GM21526 (cell line): Measurements from ENCODE around the gene UGT1A5.

Source experiments
- ATAC-seq: cut with Tn5 transposase; IDR thresholded peaks from one replicate; pipeline ENCODE4 v1.9.1; 2021; ENCODE audit warnings: moderate library complexity; ENCODE audit not compliant: unreplicated experiment, low FRiP score

Gene UGT1A5

GRCh38 chr2:233803292-233803911 is 90.7 kb downstream of the UGT1A5 start:
- ATAC-seq = no peak

DNA sequence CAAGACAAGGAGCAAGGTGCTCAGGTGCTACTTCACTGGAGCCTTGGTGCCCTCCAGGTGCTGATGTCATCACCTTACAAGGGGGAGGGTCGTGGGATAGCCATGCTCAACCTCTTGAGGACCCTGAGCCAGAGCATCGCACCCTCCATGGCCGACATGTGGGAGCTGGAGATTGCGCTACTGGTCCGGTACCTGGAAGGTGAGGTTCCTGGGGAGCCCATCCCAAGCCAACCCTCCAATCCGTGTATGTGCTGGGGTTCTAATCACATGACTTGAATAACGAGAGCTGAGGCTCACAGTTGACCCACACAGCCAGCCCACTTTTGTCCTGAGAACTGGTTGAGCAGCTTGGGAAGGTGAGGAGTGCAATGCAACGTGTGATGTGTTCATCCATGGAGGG is 91.3 kb downstream of the UGT1A5 start:
- no peak for ATAC-seq

GRCh38 chr2:233807215-233807865 is 94.6 kb downstream of the UGT1A5 start:
- ATAC-seq = no peak

DNA sequence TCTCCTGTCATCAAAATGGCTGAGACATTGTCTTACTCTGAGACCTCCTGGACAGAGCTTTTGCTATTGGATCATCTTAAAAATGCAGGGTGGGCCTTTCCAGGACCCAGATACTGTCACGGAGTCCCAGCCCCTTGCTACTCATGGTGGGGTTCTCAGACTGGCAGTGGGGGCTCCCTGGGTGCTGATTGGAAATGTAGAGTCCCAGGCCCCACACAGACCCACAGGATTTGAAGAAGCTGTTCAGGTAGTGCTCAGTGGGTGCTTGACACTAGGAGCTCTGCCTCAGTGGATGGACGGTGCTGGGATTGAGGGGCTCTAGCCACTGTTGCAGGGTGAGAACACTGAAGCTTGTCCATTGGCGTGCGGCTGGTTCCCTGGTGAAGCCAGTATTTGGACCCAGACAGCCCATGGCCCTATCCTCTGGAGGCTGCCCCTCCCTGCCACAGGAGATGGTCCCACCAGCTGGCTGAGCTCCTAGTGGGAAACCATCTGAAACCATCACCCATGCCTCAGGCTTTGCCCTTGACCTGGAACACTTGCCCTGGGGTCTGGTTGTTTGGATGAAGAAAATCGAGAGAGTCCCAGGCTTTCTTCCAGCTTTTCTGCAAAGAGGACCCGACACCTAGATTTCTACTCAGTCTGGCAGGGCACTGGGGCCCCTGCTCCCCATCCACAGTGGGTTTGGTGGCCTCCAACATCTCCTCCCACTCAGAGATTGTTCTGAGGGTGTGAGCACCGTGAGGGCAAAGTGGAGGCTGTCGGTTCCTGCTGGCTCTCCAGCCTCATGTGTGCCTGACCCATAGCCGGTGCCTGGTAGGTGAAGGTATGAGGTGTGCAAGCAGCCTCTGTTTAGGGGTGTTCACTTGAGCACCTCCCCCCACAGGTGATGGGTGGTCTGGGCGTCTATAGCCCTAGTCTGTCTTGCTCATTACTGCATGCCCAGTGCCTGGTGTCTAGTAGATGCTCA is 95.5 kb downstream of the UGT1A5 start:
- no peak for ATAC-seq

DNA sequence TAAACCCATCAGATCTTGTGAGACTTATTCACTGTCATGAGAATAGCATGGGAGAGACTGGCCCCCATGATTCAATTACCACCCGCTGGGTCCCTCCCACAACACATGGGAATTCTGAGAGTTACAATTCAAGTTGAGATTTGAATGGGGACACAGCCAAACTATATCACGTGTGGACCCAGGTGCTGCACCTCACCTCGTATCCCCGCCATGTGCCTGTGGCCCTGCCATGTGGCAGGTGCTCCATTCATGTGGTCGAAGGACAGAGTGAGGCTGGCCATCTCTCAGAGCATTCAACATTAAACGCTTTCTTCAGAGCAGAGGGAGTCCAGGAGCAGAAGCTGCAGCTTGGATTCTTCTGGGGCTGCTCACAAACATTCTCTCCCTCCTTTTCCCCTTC is 97.7 kb downstream of the UGT1A5 start:
- ATAC-seq = no peak

- ATAC-seq = no peak
Observed at GRCh38 chr2:233811087-233811486, 98.4 kb downstream of the UGT1A5 start.

DNA sequence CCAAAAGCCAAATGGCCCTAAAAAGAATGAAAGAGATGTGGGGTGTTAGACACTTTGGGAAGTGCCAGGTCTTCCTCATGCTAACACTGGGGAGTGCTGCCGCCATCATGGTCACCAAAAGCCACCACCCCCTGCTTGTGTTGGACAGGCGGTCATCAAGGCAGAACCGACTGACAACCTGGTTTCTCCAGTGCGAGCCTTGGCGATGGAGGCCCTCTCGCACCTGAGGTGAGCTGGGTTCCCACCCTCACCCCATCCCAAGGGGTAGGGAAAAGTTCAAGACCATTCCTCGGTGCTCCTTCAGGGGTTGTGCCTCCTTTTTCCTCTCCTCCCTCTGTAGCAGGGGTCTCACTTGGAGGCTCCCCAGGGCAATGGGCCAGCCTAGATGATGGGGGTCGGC is 99.0 kb downstream of the UGT1A5 start:
- no peak for ATAC-seq

DNA sequence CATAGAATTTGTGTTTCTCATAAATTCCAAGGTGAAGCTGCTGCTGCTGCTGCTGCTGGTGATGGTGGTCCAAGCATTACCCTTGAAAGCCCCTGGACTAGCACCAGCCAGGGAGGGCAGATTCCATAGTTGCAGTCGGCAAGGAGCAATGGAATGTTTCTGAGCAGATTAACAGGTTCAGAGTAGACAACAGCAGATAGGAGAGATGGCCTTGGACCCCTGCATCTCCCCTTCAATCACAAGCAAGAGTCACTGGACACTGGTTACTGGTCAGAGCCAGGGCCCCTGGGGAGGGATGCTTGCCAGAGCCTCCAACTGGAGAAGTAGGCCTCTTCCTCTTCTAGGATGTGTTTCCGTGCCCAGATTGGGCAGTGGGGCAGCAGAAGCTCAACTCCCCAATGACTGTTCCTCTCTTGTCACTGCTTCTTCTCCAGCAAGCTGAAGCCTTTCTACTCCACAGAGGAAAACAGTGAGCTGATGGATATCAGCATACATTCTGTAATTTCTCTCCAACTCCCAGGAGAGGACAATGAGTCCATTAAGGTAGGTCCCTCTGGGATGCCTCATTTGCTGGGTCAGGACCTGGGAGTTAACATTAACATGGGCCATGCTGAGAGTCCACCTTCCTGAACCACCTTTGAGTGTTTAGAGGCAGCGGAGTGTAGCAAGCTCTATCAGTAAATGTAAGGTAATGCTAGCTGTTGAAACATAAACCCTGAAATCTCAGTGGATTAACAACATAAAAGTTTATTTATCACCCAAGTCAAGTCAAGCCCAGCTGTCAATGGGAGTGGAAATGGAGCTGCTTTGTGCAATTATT is 100.7 kb downstream of the UGT1A5 start:
- no peak for ATAC-seq

GRCh38 chr2:233814056-233814835 is 101.5 kb downstream of the UGT1A5 start:
- no peak for ATAC-seq

GRCh38 chr2:233815861-233816260 is 103.2 kb downstream of the UGT1A5 start:
- no peak for ATAC-seq

DNA sequence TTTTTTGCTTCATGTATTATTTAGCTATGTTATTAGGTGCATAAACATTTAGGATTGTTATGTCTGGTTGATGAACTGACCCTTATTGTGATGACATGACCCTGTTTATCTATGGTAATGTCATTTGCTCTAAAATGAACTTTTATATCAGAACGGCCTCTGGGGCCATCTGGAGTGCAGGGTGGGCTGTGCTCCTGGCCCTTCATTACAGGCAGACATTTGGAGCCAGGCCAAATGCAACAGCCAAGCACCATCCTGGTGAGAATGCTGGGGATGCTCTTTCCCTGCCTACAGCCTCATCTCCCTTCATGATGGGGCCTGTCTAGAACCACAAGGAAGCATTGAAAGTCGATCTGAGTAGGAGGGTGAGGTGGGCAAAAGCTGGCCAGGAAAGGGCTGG is 103.6 kb downstream of the UGT1A5 start:
- no peak for ATAC-seq

DNA sequence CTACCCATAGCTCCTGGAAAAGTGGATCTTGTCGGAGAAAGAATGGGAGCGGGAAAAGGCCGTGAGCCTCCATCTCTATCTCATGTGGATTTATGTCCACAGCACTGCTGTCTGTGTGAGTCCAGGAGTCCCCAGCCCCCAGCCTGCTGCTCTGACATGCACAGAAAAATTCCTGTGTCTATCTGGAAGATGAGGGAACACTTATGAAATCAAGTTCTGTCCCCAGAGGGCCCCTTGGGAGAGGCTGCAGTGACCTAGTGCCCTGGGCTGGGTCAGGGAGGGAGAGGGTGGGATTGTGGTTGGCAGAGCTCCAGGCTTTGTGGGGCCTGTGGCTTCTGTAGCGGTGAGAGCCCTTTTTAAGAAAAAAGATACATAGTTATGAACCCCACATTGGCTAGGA is 104.1 kb downstream of the UGT1A5 start:
- no peak for ATAC-seq

GRCh38 chr2:233817361-233817911 is 104.7 kb downstream of the UGT1A5 start:
- ATAC-seq = no peak

- no peak for ATAC-seq
Observed at GRCh38 chr2:233817995-233818638, 105.4 kb downstream of the UGT1A5 start.

DNA sequence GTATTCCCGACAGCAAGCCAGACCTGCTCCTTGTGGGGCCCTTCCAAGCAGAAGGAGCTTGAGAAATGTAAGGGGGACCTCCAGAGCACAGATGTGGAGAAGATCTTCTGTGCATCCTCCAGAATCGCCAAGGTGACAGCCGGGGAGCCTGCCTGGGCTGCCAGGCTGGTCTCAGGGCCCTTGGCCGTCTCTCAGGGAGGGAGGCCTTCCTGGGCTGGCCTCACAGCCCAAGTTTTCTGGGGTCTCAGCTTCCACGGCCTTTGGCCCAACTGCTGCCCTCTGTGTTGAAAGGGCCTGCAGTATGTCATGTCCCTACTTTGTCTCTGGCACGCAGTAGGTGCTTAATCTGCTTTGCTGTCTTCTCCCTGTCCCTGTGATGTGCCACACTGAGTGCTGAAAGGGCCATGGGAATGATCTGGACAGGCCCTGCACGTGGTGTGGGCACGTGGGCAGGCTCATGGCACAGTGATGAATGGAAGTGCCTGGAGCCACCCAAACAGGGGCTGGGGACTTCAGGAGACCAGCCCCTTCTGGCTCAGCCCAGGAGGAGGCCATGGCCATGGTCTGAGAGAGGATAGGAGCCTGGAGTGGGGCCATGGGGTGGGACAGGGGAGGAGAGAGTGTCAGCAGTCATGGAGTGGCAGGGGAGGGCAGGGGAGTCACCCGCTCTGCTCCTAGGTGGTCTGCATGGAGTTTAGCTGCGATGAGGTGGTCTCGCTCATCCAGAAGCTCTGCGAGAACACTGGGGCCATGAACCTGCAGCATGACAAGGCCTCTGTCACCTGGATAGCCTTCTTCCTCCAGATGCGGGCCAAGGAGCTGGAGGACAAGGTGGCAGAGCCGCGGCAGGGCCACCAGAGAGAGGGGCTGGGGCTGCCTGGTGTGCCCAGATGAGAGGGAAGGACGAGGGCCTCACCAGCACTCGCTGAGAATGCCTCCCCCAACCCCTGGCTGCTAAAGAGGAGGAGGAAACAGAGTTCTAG is 106.2 kb downstream of the UGT1A5 start:
- no peak for ATAC-seq

DNA sequence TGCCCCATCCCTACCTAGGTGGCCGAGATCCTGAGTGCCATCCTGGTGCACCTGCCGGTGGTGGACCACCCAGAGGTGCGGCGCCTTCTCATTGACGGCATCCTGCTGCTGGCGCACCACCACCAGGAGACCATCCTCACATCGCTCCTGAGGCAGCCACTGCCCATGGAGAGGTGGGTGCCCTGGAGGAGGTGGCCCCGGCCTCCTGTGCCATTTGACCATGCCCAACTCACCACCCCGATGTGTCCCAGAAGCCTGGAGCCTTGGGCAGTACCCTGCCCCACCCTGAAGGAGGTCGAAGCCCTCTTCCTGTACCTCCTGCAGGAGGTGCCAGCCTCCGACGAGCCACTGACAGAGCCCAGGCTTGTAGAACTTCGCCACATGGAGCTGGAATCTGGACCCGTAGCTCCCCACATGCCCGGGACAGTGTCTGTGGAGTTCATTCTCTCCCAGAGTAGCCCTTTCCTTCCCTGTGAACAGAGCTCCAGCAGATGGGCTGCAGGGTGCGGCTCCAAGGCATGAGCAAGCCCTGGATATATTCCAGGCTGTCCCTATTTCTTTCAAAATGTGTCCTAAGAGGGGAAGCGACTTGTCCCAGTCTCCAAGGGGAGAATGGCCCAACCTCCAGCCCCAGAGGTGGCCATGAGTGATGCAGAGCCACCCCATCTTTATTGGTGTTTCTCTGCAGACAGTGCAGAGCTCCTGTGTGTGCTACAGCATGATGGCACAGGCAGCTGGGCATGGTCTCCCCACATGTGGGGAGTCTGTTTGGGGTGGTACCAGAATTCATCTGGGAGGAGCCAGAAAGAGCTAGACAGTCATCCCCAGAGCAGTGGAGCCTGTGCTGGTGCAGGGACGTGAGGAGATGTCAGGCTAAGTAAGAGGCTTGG is 107.4 kb downstream of the UGT1A5 start:
- no peak for ATAC-seq

GRCh38 chr2:233820774-233821105 is 108.0 kb downstream of the UGT1A5 start:
- ATAC-seq = no peak
